HCT116 (cell line): ENCODE results near the gene ATG2B.

Experiments
- ELF1 ChIP-seq: IDR thresholded peaks from 2 replicates; pipeline ENCODE4 v1.6.1; 2012; ENCODE audit warnings: low read depth, borderline replicate concordance
- EZH2 ChIP-seq: fragments of 200-600 bp; sonication (generic); IDR thresholded peaks from 2 replicates; pipeline ENCODE4 v1.6.1; 2017; ENCODE audit warnings: antibody characterized with exemption, mixed run types
- JUND ChIP-seq: IDR thresholded peaks from 2 replicates; pipeline ENCODE4 v1.6.1; 2012
- POLR2A ChIP-seq: IDR thresholded peaks from 2 replicates; pipeline ENCODE4 v1.7.0; 2011; ENCODE audit warnings: borderline replicate concordance; ENCODE audit not compliant: insufficient read depth, insufficient read length; ENCODE audit errors: extremely low read depth
- POLR2AphosphoS5 ChIP-seq: IDR thresholded peaks from 2 replicates; pipeline ENCODE4 v1.6.1; 2011; ENCODE audit warnings: mild to moderate bottlenecking, low read depth, low read length, moderate library complexity
- SIN3A ChIP-seq: IDR thresholded peaks from 2 replicates; pipeline ENCODE4 v1.6.1; 2012; ENCODE audit warnings: low read depth
- SP1 ChIP-seq: IDR thresholded peaks from 2 replicates; pipeline ENCODE4 v1.6.1; 2012; ENCODE audit warnings: low read depth
- SRF ChIP-seq: IDR thresholded peaks from 2 replicates; pipeline ENCODE4 v1.6.1; 2012; ENCODE audit warnings: low read depth
- TF ChIP-seq, protein P1 (sequence below), 3 experiments: fragments of 200-600 bp in 1 of 3; sonication (generic) in 1 of 3; IDR thresholded peaks in 2 of 3; conservative IDR thresholded peaks in 1 of 3; 2 replicates each; pipeline ENCODE4 v1.5.1; 2012 to 2017; ENCODE audit warnings: low read depth in 2 of 3, low read length in 2 of 3, antibody characterized with exemption in 1 of 3, borderline replicate concordance in 1 of 3, control low read depth in 1 of 3, mild to moderate bottlenecking in 1 of 3, mixed read lengths in 1 of 3, mixed run types in 1 of 3, moderate library complexity in 1 of 3; ENCODE audit not compliant: insufficient read depth in 1 of 3
- TF ChIP-seq, protein P2 (sequence below): IDR thresholded peaks from 2 replicates; pipeline ENCODE4 v1.6.1; 2012
- TF ChIP-seq, protein P3 (sequence below): IDR thresholded peaks from 2 replicates; pipeline ENCODE4 v1.6.1; 2012

GRCh38 chr14:96255501-96256366 is 107.4 kb downstream of the ATG2B start, which contains the start of gene BDKRB1:
- no peak for TF ChIP-seq POLR2AphosphoS5
- TF ChIP-seq, protein P1, sequence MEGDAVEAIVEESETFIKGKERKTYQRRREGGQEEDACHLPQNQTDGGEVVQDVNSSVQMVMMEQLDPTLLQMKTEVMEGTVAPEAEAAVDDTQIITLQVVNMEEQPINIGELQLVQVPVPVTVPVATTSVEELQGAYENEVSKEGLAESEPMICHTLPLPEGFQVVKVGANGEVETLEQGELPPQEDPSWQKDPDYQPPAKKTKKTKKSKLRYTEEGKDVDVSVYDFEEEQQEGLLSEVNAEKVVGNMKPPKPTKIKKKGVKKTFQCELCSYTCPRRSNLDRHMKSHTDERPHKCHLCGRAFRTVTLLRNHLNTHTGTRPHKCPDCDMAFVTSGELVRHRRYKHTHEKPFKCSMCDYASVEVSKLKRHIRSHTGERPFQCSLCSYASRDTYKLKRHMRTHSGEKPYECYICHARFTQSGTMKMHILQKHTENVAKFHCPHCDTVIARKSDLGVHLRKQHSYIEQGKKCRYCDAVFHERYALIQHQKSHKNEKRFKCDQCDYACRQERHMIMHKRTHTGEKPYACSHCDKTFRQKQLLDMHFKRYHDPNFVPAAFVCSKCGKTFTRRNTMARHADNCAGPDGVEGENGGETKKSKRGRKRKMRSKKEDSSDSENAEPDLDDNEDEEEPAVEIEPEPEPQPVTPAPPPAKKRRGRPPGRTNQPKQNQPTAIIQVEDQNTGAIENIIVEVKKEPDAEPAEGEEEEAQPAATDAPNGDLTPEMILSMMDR (IDR thresholded peaks at IDR 0.05 in 2 of 3, conservative IDR thresholded peaks at IDR 0.05 in 1 of 3; ENCODE audit: borderline replicate concordance in 1 of 3, insufficient read depth in 1 of 3, low read depth in 2 of 3, low read length in 2 of 3): no peak
- no peak for TF ChIP-seq EZH2
- TF ChIP-seq, protein P2, sequence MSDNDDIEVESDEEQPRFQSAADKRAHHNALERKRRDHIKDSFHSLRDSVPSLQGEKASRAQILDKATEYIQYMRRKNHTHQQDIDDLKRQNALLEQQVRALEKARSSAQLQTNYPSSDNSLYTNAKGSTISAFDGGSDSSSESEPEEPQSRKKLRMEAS: no peak
- TF ChIP-seq SP1: no peak
- TF ChIP-seq SRF: no peak
- no peak for TF ChIP-seq ELF1
- TF ChIP-seq, protein P3, sequence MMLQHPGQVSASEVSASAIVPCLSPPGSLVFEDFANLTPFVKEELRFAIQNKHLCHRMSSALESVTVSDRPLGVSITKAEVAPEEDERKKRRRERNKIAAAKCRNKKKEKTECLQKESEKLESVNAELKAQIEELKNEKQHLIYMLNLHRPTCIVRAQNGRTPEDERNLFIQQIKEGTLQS: no peak
- no peak for TF ChIP-seq SIN3A
- no peak for TF ChIP-seq POLR2A
- no peak for TF ChIP-seq JUND
